Activated naive CD4-positive, alpha-beta T cell treated with anti-CD3 and anti-CD28 coated beads, Interleukin-2, amount 10 ng/mL, durations not matched to agents 7 days and 5 days (primary cell): ENCODE measurements around the gene TM4SF1.
"Not testable (repeated sequence)": the region's sequence is repeated elsewhere in the genome, so short reads cannot be mapped to it uniquely, and the experiment has no call there.

ENCODE experiments used
- CTCF ChIA-PET: fragments of 350-600 bp; sonication (Branson Sonifier 250); formaldehyde crosslinking; loops from one replicate; lab custom pipeline; 2021; ENCODE audit warnings: antibody characterized with exemption; lab: Charles Lee
- DNase-seq: peaks from one replicate; pipeline ENCODE4 v3.0.0-alpha.2; 2020
- H3K27ac Mint-ChIP-seq: one replicate; pipeline ENCODE4 v1.8.0; 2021; ENCODE audit warnings: mild to moderate bottlenecking, moderate library complexity, mixed read lengths
- H3K27me3 Mint-ChIP-seq: one replicate; pipeline ENCODE4 v1.8.0; 2021; ENCODE audit warnings: mild to moderate bottlenecking, mixed read lengths
- H3K36me3 Mint-ChIP-seq: one replicate; pipeline ENCODE4 v1.8.0; 2021; ENCODE audit warnings: mixed read lengths
- H3K4me1 Mint-ChIP-seq: one replicate; pipeline ENCODE4 v1.8.0; 2021; ENCODE audit warnings: mixed read lengths
- H3K4me3 Mint-ChIP-seq: one replicate; pipeline ENCODE4 v1.8.0; 2021; ENCODE audit warnings: mild to moderate bottlenecking, moderate library complexity, mixed read lengths
- H3K9me3 Mint-ChIP-seq: one replicate; pipeline ENCODE4 v1.8.0; 2021; ENCODE audit warnings: mixed read lengths

TM4SF1 gene

GRCh38 chr3:149388001-149388440, 10.6 kb upstream of the TM4SF1 start:
- Mint-ChIP-seq H3K9me3 (no peaks in the 10 kb centered on the region), H3K4me3 (no peak overlapping the region), H3K4me1 (no peaks in the 10 kb centered on the region), H3K36me3 (no peaks in the 10 kb centered on the region), H3K27me3 (peaks cover 5% of the 10 kb centered on the region), H3K27ac (no peak overlapping the region)
- CTCF ChIA-PET, result no interaction called here
- DNase-seq, result no peak

GRCh38 chr3:149386299-149386606, 8.8 kb upstream of the TM4SF1 start:
- Mint-ChIP-seq H3K9me3 (no peaks in the 10 kb centered on the region), H3K4me3 (no peak overlapping the region), H3K27me3 (peaks cover 5% of the 10 kb centered on the region), H3K36me3 (no peaks in the 10 kb centered on the region), H3K4me1 (no peaks in the 10 kb centered on the region), H3K27ac (no peak overlapping the region)
- CTCF ChIA-PET, result no interaction called here
- DNase-seq, result no peak

DNA sequence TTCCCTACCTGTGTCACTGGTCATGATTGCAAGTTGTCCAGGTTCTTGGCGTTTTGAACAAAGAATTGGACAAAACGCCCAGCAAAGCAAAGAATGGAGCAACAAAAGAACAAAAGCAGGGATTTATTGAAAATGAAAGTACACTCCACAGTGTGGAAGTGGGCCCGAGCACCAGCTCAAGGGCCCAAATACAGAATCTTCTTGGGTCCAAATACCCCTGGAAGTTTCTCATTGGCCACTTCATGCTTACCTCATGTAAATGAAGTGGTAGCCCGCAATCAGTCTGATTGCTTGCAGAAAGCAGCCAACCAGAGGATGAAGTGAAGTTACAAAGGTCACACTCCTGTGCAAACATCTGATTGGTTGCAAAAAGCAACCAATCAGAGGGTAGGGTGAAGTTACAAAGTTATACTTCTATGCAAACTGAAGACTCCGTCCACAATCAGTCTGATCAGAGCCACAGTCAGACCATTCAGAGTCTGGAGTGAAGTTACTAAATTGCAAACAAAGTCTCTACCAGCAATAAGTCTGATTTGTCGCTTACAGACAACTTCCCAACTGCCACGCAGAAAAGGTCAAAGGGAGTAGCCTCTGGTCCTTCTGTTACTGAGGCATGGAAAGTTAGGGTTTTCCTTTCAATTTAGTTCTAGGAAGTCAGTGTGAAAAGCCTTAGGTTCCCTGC, 8.3 kb upstream of the TM4SF1 start:
- CTCF ChIA-PET, result no interaction called here
- no peak overlapping the region for H3K4me3 Mint-ChIP-seq
- H3K4me1 Mint-ChIP-seq, result no peaks in the 10 kb centered on the region
- no peak overlapping the region for H3K27ac Mint-ChIP-seq
- no peak for DNase-seq
- peaks cover 5% of the 10 kb centered on the region for H3K27me3 Mint-ChIP-seq
- H3K9me3 Mint-ChIP-seq, result no peaks in the 10 kb centered on the region
- H3K36me3 Mint-ChIP-seq, result no peaks in the 10 kb centered on the region

DNA sequence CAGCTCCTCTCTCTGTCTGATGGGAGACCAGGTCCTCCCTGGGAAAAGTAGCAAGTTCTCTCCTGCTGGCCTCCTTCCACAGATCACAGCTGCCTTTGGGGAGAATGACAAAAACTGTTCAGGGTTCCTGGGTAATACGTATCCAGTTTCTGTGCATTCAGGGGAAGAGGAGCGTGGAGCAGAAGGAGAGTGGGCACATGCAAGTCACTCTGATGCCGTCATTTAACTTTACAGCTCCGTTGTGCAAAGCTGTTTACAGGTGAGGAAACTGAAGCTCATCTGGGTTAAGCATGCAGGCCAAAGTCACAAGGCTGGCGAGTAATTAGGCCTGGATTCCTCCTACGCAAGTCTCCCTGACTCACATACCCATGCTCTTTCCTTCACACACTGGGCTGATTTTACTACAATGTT, 7.5 kb upstream of the TM4SF1 start:
- H3K4me3 Mint-ChIP-seq, result no peak overlapping the region
- no peaks in the 10 kb centered on the region for H3K36me3 Mint-ChIP-seq
- no peaks in the 10 kb centered on the region for H3K4me1 Mint-ChIP-seq
- DNase-seq, result no peak
- H3K27me3 Mint-ChIP-seq, result peaks cover 5% of the 10 kb centered on the region
- H3K9me3 Mint-ChIP-seq, result no peaks in the 10 kb centered on the region
- no peak overlapping the region for H3K27ac Mint-ChIP-seq
- CTCF ChIA-PET, result no interaction called here

GRCh38 chr3:149384167-149384566, 6.7 kb upstream of the TM4SF1 start:
- Mint-ChIP-seq H3K4me3 (no peak overlapping the region), H3K27me3 (peaks cover 5% of the 10 kb centered on the region), H3K36me3 (no peaks in the 10 kb centered on the region), H3K4me1 (no peaks in the 10 kb centered on the region), H3K27ac (no peak overlapping the region), H3K9me3 (no peaks in the 10 kb centered on the region)
- no peak for DNase-seq
- CTCF ChIA-PET, result interaction anchor here (0.6 kb wide), 1 partner anchor 98 kb away, joined by 3 read pairs; no protein-coding TSS in a partner anchor

DNA sequence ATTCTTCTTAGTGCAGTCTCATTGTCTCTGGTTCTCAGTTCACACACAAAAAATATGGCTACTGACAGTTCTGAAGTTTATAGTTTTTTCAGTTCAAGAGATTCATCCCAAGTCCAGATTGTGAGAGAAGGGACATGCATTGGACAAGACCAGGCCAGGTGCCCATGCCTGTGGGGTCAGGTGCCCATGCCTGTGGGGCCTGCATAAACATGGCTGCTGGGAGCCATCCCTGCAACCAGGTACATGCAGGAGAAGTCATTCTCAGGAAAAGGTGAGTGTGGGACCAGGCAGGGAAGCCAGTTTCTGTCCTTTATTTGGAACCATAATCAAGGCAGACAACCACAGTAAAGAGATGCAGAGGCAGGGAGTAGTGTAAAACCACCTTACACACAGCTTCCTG, 6.3 kb upstream of the TM4SF1 start:
- DNase-seq, result no peak
- Mint-ChIP-seq H3K27me3 (peaks cover 5% of the 10 kb centered on the region), H3K4me1 (no peaks in the 10 kb centered on the region), H3K4me3 (no peak overlapping the region), H3K27ac (no peak overlapping the region), H3K9me3 (no peaks in the 10 kb centered on the region), H3K36me3 (no peaks in the 10 kb centered on the region)
- CTCF ChIA-PET, result interaction anchor here (0.6 kb wide), 1 partner anchor 97 kb away, joined by 3 read pairs; no protein-coding TSS in a partner anchor

- CTCF ChIA-PET, result no interaction called here
- Mint-ChIP-seq H3K4me3 (no peak overlapping the region), H3K36me3 (no peaks in the 10 kb centered on the region), H3K4me1 (no peaks in the 10 kb centered on the region), H3K27ac (no peak overlapping the region), H3K27me3 (peaks cover 9% of the 10 kb centered on the region), H3K9me3 (no peaks in the 10 kb centered on the region)
- no peak for DNase-seq
Observed at GRCh38 chr3:149382518-149382917, 5.1 kb upstream of the TM4SF1 start.

DNA sequence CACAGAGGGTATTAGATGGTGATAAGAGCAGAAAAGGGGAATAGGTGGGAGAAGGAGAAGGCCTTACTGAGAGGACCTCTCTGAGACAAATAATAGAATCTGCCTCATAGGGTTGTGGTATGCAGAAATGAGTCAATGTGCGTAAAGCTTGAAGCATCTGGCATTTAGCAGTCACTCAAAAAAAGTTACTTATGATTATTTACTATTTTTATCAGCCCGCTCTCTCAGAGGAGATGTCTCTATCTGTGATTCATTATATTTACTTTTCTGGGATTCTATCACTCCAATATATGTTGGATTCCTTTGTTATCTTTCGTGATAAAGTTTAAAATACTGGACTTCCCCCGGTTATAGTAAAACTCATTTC, 4.6 kb upstream of the TM4SF1 start:
- H3K4me1 Mint-ChIP-seq, result no peaks in the 10 kb centered on the region
- no peaks in the 10 kb centered on the region for H3K9me3 Mint-ChIP-seq
- no peak overlapping the region for H3K4me3 Mint-ChIP-seq
- H3K36me3 Mint-ChIP-seq, result no peaks in the 10 kb centered on the region
- H3K27me3 Mint-ChIP-seq, result peaks cover 11% of the 10 kb centered on the region
- H3K27ac Mint-ChIP-seq, result no peak overlapping the region
- no peak for DNase-seq
- CTCF ChIA-PET, result no interaction called here

GRCh38 chr3:149381173-149382100, 4.0 kb upstream of the TM4SF1 start:
- peaks cover 6% of the 10 kb centered on the region for H3K27me3 Mint-ChIP-seq
- no peaks in the 10 kb centered on the region for H3K9me3 Mint-ChIP-seq
- DNase-seq, result no peak
- CTCF ChIA-PET, result no interaction called here
- no peaks in the 10 kb centered on the region for H3K36me3 Mint-ChIP-seq
- H3K4me1 Mint-ChIP-seq, result no peaks in the 10 kb centered on the region
- H3K27ac Mint-ChIP-seq, result no peak overlapping the region
- no peak overlapping the region for H3K4me3 Mint-ChIP-seq

DNA sequence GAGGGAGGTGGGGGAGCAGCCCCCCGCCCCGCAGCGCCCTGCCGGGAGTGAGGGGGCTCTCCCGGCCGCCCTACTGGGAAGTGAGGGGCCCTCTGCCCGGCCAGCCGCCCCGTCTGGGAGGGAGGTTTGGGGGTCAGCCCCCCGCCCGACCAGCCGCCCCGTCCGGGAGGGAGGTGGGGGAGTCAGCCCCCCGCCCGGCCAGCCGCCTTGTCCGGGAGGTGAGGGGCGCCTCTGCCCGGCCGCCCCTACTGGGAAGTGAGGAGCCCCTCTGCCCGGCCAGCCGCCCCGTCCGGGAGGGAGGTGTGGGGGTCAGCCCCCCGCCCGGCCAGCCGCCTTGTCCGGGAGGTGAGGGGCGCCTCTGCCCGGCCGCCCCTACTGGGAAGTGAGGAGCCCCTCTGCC, 2.8 kb upstream of the TM4SF1 start:
- CTCF ChIA-PET, H3K36me3 Mint-ChIP-seq, H3K27me3 Mint-ChIP-seq, H3K4me1 Mint-ChIP-seq, H3K27ac Mint-ChIP-seq, H3K9me3 Mint-ChIP-seq, DNase-seq, H3K4me3 Mint-ChIP-seq: not testable (repeated sequence)

DNA sequence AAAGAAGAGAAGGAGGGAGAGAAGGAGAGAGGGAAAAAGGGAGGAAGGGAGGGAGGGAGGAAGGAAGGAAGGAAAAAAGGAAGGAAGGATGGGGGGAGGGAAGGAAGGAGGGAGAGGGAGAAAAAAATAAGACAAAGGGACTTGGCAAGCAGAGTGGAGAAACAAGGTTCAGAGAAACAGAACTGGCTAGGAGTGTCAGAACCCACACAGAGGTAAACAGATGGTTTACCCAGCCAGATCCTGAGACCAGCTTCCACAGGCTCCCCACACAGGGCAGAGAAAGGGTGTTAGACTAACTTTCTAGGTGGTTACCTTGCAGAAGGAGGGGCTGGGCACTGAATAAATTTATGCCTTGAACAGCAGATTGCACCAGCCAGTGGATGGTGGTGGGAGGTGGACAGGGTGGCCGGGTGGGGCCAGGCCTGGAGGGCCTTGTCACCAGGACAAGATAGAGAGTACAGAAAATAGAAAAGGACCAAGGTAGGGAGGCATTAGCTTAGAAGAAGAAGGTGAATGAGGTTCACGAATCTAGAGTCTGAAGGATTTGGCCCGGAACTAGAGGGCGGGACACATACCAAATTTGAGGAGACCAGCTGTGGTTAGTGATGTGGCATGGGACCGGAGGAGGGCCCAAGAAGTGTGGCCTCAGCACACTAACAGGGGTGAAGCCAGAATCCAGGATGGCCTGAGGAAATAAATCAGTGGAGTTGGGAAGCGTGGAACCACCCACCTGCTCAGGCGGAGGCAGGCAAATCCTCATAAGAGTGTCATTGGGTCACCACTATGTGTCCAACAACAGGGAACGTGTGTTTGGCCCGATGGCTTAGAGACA, 1.2 kb upstream of the TM4SF1 start:
- CTCF ChIA-PET, result no interaction called here
- no peak for DNase-seq
- Mint-ChIP-seq H3K27me3 (peaks cover 6% of the 10 kb centered on the region), H3K36me3 (no peaks in the 10 kb centered on the region), H3K27ac (no peak overlapping the region), H3K4me1 (no peaks in the 10 kb centered on the region), H3K9me3 (no peaks in the 10 kb centered on the region), H3K4me3 (no peak overlapping the region)

GRCh38 chr3:149376718-149377407, 586 bp downstream of the TM4SF1 start:
- CTCF ChIA-PET, result no interaction called here
- Mint-ChIP-seq H3K27ac (no peak overlapping the region), H3K27me3 (peaks cover 6% of the 10 kb centered on the region), H3K4me3 (no peak overlapping the region), H3K4me1 (no peaks in the 10 kb centered on the region), H3K36me3 (no peaks in the 10 kb centered on the region), H3K9me3 (no peaks in the 10 kb centered on the region)
- DNase-seq, result no peak

GRCh38 chr3:149375501-149376196, 1.8 kb downstream of the TM4SF1 start:
- H3K9me3 Mint-ChIP-seq, result no peaks in the 10 kb centered on the region
- CTCF ChIA-PET, result no interaction called here
- no peaks in the 10 kb centered on the region for H3K36me3 Mint-ChIP-seq
- no peaks in the 10 kb centered on the region for H3K4me1 Mint-ChIP-seq
- no peak overlapping the region for H3K4me3 Mint-ChIP-seq
- H3K27me3 Mint-ChIP-seq, result peaks cover 6% of the 10 kb centered on the region
- no peak for DNase-seq
- H3K27ac Mint-ChIP-seq, result no peak overlapping the region
